Endometrial microvascular endothelial cells (primary cell): Measurements from ENCODE around the gene TGFB1I1. TPM values are rescaled to one million over a fixed set of nuclear protein-coding genes. Genes with fewer than 3 reads are reported as not detected.
"Not testable (repeated sequence)": the region's sequence is repeated elsewhere in the genome, so short reads cannot be mapped to it uniquely, and the experiment has no call there.

Experiments
- in situ Hi-C: cut with HindIII; loops from 2 replicates; pipeline ENCODE4 v1.10.0; 2017; ENCODE audit warnings: low sequenced_read_pairs, low pct_unique_long_range_greater_than_20kb; ENCODE audit errors: inconsistent ontology term
- total RNA-seq: library from RNA; depleted of rRNA; stranded (reverse); fragments of >200 nt; gene quantifications from one replicate; pipeline ENCODE4 v1.2.3, GENCODE V29; 2015; ENCODE audit errors: inconsistent ontology term

TGFB1I1 gene
- total RNA-seq, 1 donor from 2014 or later, result 85.1 TPM

DNA sequence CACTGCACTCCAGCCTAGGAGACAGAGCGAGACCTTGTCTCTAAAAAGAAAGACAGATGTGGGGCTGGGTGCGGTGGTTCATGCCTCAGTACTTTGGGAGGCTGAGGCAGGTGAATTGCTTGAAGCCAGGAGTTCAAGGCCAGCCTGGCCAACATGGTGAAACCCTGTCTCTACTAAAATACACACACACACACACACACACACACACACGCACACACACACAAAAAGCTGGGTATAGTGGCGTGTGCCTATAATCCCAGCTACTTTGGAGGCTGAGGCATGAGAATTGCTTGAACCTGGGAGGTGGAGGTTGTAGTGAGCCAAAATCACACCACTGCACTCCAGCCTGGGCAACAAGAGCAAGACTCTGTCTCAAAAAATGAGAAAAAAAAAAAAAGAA lies 12.1 kb downstream of the TGFB1I1 start:
- in situ Hi-C loops, result not testable (repeated sequence)

DNA sequence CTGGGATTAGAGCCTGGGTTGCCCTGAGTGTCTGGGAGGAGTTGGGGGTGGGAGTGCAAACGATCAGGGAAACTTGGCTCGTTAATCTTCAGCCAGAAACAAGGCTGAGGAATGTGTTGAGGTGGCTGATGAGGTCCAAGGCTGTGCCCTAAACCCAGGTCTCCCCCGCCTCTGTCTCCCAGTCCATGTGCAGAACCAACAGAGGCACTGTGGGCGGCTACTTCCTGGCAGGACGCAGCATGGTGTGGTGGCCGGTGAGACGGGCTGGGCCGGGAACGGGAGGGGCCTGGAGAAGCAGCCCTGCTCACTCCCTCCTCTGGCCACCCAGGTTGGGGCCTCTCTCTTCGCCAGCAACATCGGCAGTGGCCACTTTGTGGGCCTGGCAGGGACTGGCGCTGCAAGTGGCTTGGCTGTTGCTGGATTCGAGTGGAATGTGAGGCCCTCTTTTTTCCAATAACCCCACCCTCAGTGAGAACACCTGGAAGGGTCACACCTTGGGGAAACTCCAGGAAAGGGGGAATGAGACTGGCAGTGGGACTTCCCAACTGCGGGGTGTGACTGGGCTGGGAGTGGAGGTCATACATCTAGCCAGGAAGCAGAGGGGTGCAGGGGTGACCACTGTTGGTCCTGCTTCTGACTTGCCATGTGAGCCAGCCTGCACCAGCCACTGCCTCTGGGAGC lies 12.7 kb downstream of the TGFB1I1 start:
- in situ Hi-C loops, result no loop called here

DNA sequence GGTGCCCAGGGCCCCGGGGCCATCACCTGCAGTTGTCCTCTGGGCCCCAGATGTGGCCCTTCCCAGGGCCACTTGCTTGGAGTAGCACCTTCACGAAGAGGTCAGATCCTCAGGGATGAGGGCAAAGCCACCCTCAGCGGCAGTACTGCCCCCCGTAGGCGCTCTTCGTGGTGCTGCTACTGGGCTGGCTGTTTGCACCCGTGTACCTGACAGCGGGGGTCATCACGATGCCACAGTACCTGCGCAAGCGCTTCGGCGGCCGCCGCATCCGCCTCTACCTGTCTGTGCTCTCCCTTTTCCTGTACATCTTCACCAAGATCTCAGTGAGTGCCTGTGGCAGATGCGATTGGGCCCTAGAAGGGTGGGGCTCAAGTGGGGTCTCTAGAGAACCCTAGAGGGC lies 13.6 kb downstream of the TGFB1I1 start:
- in situ Hi-C loops, result no loop called here

DNA sequence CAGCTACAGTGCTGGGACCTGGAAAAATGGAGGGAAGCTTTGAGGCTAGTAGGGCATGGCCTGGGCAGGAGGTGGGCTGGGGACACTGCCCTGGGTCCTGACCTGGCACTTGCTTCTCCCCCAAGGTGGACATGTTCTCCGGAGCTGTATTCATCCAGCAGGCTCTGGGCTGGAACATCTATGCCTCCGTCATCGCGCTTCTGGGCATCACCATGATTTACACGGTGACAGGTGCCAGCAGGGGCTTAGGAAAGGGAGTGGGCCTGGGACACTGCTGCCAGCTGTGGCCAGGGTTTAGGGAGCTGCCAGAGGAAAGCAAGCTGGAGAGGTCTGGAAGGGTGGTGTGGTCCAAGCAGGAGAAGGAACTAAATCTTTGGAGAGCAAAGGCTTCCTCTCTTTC lies 14.1 kb downstream of the TGFB1I1 start:
- in situ Hi-C loops, result no loop called here

DNA sequence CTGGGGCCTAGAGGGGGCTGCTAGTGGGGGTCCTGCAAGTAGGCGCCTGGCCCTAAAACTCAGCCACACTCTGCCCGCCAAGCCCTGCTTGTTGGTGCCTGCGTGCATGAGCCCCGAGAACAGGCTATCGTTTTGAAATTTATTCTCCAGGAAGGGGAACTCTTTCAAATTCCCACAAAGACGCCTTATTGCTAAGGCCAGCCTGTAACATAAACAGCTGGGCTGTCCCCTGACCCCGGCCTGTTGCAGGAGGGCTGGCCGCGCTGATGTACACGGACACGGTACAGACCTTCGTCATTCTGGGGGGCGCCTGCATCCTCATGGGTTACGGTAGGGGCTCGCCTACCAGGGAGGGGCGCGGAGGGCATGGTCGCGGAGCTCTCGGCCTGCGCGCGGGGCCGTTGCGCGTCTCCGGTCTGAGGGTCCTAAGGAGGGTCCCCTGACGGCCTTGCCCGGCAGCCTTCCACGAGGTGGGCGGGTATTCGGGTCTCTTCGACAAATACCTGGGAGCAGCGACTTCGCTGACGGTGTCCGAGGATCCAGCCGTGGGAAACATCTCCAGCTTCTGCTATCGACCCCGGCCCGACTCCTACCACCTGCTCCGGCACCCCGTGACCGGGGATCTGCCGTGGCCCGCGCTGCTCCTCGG lies 15.2 kb downstream of the TGFB1I1 start:
- in situ Hi-C loops, result no loop called here

DNA sequence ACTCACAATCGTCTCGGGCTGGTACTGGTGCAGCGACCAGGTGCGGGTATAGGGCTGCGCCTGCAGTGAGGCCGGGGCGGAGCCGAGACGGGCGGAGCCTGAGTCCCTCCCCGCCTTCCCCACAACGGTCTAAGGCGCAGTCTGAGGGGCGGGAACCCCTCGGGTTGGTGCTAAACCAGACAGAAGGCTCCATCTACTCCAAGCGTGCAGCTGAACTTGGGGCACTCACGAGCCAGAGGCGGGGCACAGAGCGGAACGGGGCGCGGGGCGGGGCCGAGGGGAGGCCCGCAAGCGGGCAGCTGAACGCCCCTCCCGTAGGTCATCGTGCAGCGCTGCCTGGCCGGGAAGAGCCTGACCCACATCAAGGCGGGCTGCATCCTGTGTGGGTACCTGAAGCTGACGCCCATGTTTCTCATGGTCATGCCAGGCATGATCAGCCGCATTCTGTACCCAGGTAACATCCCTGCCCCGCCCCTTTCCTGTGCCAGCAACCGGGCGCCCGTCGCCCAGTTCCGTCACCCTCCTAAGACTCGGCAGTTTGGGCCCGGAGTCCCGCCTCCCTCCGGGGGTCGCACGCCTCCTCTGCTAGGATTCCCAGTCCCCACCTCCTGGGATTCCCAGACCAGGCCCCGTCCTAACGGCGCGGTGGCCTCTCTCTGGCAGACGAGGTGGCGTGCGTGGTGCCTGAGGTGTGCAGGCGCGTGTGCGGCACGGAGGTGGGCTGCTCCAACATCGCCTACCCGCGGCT lies 15.9 kb downstream of the TGFB1I1 start:
- in situ Hi-C loops, result no loop called here

DNA sequence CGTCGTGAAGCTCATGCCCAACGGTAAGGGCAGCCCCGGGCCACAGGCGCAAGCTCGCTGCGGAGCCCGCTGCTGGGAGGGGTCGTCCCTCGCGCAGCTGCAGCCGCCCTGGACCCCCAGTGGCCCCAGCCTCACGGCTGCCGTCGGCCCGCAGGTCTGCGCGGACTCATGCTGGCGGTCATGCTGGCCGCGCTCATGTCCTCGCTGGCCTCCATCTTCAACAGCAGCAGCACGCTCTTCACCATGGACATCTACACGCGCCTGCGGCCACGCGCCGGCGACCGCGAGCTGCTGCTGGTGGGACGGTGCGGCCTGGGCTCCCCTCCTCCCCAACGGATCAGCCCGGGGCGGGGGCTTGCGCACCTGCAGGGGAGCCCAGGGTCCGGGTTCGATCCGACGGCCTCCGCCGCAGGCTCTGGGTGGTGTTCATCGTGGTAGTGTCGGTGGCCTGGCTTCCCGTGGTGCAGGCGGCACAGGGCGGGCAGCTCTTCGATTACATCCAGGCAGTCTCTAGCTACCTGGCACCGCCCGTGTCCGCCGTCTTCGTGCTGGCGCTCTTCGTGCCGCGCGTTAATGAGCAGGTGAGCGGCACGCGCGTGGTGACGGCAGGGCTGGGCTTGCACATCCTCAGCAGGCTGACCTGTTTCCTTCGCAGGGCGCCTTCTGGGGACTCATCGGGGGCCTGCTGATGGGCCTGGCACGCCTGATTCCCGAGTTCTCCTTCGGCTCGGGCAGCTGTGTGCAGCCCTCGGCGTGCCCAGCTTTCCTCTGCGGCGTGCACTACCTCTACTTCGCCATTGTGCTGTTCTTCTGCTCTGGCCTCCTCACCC lies 16.7 kb downstream of the TGFB1I1 start:
- in situ Hi-C loops, result no loop called here

DNA sequence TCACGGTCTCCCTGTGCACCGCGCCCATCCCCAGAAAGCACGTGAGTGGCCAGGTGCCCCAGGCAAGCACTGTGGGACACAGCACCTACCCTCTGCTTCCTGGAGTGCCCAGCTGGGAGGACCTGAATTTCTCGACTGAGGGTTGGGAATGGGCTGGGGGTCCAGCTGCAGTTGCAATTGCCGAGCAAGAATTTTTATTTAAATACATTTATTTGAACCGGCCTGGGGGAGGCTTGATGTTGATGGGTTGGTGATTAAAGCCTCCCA lies 17.3 kb downstream of the TGFB1I1 start:
- in situ Hi-C loops, result no loop called here

DNA sequence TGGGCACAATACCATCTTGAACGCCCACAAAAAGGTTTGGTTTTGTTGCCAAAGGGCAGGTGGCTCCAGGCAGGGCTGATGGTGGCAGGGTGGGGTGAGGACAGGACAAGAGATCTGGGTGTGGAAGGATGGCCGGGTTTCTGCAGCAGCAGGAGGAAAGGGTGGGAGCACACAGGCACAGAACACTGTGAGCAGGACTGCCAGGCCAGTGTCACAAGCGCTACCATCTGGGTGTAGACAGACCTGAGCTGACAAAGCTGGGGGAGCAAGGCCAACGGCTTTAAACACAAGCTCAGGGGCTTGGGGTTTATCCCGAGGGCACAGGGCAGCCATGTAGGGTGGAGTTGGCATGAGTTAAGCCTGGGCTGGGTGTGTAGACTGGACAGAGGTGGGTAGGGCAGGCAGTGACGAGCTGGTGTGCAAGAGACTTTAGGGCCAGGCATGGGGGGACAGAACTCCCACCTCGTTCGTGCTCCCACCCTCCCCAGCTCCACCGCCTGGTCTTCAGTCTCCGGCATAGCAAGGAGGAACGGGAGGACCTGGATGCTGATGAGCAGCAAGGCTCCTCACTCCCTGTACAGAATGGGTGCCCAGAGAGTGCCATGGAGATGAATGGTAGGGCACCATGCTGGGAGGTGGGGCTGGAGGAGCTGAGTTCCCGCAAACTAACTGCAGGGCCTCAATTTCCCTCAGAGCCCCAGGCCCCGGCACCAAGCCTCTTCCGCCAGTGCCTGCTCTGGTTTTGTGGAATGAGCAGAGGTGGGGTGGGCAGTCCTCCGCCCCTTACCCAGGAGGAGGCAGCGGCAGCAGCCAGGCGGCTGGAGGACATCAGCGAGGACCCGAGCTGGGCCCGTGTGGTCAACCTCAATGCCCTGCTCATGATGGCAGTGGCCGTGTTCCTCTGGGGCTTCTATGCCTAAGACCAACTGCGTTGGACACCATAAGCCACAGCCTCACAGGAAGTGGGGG lies 17.9 kb downstream of the TGFB1I1 start:
- in situ Hi-C loops, result no loop called here

DNA sequence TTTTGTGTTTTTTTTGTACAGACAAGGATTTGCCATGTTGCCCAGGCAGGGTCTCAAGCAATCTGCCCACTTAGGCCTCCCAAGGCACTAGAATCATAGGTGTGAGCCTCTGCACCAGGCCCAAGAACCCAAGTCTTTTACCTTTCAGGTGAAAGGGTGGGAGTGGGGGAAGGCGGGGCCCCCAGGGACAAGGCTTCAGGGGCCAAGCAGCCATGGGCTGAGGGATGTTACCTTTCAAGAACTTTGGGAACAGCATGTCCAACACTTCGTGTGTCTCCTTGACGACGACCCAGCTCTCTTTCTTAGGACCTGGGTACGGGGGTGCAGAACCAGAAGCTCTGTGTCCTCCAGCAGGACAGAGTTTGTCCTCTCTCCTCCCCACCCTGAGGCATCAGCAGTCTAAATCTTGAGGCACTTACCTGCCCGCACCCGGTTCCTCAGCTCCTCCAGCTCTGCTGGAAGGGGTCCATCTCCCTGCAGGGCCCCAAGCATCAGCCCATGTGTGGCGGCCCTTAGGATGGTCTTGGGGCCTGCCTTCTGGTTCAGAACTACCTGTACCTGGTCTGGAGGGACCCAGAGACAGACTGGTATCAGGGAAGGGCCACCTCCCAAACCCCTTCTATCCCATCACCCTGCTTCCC lies 19.9 kb downstream of the TGFB1I1 start:
- in situ Hi-C loops, result no loop called here

DNA sequence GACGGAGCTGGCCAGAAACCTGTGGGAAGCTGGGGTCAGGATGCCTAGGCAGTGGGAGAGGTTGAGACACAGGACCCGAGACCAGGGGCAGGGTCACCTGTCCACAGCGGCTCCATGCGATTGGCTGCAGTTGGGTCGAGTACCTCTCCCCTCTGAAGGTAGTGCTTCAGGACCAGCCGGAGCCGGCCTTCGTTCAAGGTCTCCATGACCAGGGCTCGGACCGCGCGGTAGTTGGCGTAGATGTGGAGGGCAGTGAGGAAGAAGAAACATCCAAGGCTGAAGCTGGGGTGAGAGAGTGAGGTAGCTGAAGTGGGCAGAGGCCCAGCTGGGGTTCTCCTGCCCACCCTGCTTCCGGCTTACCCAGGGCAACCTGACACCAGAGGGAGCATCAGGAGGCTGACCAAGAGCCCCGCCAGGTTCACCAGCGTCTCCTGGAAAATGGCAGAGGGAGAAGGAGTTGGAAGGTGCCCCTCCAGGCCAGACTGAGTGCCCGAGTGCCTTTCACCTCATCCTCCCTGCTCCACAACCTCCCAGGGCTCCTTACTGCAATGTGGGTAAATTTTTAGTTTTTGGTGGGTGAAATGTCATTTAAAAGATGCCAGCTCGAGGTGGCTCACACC lies 21.7 kb downstream of the TGFB1I1 start:
- in situ Hi-C loops, result no loop called here

DNA sequence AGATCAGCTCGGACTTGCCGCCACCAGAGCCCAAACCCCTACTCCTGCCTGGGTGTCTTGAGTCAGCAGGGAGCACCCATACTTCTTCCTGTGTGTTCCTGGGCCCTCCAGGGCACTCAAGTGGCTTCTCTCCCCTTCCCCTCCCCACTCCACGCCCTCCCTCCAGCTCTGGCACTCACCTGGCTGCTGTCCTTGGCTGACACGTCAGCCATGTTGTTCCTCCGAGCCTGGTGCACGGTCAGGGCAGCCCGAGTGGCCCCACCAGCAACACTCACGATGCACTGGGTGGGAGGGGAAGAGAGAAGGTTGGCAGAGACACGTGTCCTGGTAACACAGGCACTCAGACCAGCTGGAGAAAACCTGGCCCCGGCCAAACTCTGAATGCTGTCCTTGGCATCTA lies 24.7 kb downstream of the TGFB1I1 start:
- in situ Hi-C loops, result no loop called here

DNA sequence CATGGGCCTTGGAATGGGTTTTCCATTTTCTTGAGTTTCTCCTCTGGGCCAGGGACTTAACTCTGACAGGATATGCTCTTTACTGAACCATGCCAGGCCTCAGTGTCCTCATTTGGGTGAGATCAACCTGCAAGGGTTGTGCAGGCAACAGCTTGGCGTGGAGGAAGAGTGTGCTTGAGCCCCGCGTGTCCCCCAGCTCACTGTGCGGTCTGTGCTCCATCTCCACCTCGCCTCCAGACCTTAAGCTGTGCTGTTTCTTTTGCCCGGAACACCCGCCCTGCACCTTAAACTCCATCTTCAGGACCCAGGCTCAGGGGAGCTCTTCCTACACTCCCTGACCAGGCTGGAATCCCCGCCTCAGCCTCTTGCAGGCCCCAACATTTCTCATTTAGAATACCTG lies 26.5 kb downstream of the TGFB1I1 start:
- in situ Hi-C loops, result no loop called here

DNA sequence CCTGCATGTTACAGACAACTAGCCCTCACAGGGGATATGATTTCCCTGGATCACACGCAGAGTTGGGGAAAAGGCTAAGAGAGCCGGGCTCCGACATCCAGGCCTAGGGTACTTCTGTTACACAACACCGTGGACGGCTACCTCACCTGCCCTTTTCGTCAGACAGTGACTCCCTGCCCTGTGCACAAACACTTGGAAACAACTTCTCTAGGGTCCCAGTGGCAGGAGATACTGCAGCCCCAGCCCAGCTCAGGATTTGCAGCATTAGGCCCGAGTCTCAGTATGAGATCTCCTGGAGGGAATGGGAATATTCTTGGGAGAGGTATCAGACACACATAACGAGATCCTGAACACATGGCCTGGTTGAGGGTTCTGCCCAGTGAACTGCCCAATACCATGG lies 28.0 kb downstream of the TGFB1I1 start:
- in situ Hi-C loops, result no loop called here

DNA sequence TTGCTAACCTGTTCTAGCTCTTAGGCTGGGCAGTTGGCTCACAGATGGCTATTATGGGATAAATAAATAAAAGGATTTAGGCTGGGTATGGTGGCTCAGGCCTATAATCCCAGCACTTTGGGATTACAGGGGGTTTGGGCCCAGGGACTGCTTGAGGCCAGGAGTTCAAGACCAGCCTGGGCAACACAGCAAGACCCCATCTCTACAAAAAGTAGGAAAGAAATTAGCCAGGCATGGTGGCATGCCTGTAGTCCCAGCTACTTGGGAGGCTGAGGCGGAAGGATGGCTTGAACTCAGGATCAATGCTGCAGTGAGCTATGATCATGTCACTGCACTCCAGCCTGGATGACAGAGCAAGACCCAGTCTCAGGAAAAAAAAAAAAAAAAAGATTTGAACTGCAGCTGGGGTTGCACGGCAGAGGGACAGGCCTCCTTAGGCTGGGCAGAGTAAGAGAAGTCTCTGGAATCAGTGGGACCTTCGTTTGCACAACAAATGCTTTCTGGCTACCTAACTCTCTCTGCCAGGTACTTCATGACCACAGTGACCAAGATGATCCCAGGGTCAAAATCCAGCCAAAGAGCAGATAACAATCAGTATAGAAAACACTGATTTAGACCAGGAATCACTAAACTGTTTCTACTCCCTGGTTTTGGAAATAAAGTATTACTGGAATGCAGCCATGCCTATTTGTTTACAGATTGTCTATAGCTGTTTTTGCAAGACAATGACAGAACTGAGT lies 29.4 kb downstream of the TGFB1I1 start:
- in situ Hi-C loops, result no loop called here

DNA sequence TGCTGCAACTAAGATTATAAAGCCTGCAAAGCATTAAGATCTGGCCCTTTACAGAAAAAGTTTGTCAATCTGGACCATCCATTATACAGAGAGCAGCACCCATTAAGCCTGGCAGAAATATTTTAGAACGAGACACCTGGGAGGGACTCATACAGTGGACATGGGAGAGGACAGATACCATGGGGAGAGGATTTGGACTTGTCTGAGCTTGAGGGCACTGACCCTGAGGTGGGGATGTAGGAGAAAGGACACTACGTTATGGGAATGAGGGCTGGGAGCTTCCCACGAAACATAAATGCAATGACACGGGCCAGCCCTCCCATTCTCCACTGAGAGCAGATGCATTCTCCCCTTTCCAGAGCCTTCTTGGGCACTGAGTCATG lies 30.0 kb downstream of the TGFB1I1 start:
- in situ Hi-C loops, result no loop called here

DNA sequence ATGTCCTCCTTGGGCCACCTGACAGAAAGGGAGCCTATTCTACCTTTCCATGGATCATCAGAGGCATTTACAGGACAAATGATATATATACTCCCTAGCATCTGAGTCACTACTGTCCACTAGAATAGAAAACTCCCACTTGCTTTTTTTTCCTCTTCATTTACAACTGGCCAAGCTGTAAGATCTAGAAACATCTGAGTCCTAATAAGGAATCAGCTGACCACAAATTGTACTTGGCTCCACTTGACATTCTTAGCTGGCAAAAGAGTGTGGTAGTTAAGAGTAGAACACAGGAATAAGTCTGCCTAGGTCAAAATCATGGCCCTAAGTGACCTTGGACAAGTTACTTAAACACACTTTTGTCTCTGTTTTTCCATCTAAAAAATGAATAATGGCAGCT lies 31.0 kb downstream of the TGFB1I1 start:
- in situ Hi-C loops, result no loop called here
